CD4-positive, alpha-beta T cell treated with Interleukin-6 at 100 ng/mL for 8 hours (primary cell): ENCODE data around the gene EVPL.

ENCODE experiments used
- DNase-seq: peaks from one replicate; pipeline ENCODE4 v3.0.0-alpha.2; 2020; ENCODE audit warnings: mixed read lengths, low spot score

Gene EVPL

DNA sequence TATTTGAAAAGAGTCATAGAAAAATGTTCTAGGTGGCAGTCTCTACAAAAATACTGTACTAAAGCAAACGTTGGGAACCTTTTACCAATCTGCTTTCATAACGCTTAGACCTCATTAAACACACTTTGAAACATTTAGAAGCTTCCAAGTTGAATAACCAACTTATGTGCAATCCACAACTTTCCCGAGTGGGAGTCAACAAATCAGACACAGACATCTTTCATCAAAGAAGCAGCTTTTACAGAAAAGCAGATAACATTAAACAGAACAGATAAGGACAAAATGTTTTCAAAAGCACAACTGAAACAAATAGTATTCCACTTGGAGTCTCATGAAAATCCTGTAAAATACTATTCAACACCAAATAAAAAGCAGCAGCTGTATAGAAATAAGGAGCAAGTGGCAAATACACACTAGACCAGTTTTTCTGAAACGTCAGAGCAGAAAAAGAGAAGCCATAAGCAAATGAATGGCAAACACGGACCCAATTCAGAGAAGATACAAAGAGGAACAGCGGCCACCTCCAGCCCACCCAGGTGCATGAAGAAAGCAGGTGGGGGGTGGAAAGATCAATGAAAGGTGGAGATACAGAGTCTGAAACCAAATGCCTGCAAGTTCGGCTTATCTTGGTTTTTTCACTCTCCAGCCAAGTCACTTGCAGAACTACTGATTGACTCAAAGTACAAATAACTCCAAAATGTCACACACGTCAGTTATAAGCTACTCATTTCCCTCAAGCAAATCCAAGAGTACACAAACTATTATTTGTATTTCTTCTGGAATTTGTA lies 67.9 kb downstream of the EVPL start:
- DNase-seq: no peak
